Bone marrow (tissue), 2 donors: ENCODE measurements around the gene DLX3.

Experiments used
- DNase-seq, 2 donors: peaks; one replicate each; lab custom pipeline; 2025; lab: John Stamatoyannopoulos, UW

The DLX3 gene

DNA sequence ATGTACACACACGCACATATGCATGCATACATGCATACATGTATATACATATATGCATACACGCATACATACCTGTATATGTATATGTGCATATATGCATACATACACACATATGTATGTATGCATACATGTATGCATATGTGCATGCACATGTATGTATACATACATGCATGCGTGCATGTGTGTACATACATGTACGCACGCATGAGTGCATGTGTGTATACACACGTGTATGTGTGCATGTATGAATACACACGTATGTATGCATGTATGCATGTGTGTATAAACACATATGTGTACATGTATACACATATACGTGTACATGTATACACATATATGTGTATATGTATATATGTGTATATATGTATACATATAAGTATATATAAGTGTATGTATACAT is 28.5 kb upstream of the DLX3 start:
- no peak for DNase-seq

DNA sequence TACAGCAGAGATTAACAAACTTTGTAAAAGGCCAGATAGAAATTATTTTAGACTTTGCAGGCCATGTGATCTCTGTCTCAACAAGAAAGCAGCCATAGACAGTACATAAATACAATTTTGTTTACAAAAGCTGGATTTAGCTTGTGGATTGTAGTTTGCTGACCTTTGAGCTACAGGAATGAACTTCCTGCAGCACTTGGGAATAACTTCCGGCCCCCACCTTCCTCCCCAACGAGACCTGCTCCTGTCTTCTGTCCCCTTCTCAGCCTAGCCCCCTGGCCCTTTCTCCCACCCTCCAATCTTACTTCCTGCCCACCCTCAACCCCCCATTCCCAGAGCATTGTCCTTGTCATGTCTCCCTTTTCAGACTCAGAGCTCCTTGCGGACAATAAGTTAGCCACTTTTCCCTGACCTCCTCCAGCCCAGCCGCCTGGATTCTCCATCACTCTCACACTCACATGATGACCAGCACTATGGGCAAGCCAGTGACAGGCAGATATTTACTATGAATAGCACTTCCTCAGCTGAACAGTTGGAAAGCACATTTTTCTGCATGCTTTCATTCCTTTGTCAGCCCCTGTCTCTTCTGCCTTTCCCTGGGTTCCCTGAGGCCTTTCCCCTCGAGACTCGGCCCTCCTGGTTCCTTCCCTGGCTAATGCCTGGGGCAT is 27.6 kb upstream of the DLX3 start:
- no peak for DNase-seq

DNA sequence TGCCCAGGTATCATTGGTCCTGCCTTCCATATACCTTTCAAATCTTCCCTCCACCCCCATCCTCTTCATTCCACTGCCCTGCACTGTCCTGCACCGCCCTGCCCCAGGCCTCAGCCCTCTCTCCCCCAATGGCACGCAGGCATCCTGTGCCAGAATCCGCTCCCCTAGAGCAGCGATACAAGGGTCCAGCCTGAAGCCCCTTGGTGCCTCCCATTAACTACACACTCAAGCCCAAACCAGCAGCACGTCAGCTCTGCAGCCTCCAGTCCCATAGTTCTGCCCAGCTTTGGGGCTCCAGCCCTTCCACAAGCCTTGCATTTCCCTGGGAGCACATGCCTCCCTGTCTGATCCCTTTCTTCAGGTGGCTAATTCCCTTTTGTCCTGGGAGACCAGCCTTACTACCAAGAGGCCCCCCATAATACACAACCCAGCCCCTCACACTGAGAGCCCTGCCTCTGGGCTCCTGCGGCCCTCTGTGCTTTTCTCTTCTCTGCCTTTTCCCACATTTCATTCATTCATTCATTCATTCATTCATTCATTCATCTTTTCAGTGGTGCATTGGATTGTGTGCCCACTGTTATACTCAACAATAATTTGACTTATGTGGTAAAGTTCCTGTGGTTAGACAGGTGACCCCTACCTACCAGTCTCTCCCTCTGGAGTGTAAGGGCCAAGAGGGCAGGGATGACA is 26.8 kb upstream of the DLX3 start:
- DNase-seq = no peak

DNA sequence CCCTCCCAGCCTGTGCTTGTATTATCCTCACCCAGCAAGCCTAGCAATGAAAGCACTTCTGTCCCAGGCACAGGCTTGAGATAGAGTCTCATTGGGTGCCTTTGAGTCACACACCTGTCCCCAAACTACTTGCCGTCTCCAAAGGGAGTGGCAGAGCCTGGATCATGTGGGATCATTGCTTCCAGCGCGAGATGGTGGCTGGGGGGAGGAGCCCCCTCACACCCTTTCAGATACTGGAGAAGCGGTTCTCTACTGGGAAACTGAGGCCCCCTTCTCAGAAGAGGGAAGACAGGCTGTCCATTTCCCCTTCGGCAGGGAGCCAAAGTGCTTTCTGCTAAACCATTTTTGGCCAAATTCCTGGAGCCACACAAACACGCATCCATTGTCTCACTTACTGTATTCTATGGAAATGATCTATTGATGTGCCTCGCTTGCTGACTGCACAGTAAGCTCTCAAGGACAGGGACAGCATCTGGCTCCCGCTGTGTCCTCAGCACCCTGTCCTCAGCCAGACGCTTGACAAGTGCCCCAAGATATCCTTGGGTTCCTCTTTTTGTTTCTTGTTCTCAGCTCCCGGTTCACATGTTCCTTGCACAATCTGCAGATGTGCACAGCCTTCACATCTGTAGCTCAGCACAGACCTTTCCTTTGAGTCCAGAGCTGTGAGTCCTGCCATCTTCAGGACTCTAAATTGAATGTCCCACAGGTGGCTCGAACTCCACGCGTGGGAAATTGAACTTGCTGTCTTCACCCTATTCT is 26.0 kb upstream of the DLX3 start:
- no peak for DNase-seq

DNA sequence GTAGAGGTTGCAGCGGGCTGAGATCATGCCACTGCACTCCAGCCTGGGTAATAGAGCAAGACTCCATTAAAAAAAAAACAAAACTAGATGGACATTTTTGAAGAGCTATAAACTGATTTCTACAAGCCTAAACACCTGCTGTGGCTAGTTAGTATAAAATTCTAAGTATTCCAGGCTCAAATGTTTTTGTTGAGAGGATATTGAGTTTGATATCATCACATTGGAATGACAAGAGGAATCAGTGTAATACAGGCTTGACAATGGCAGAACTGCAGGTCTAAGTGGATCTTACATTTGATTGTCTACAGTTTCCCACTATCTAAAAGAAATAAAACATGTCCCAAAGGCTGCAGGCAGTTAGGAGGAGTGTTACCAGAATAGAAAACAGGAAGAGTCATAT is 23.9 kb upstream of the DLX3 start:
- no peak for DNase-seq

DNA sequence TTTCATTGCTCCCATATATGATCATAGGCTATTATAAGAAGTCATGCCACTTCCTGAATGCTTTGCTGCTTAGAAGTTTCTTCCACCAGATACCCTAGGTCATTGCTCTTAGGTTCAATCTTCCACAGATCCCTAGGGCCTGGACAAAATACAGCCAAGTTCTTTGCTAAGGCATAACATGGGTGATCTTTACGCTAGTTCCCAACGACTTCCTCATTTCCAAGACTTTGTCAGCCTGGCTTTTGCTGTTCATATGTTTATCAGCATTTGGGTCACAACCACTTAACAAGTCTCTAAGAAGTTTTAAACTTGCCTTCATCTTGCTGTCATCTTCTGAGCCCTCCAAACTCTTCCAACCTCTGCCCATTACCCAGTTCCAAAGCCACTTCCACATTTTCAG is 20.1 kb upstream of the DLX3 start:
- no peak for DNase-seq

DNA sequence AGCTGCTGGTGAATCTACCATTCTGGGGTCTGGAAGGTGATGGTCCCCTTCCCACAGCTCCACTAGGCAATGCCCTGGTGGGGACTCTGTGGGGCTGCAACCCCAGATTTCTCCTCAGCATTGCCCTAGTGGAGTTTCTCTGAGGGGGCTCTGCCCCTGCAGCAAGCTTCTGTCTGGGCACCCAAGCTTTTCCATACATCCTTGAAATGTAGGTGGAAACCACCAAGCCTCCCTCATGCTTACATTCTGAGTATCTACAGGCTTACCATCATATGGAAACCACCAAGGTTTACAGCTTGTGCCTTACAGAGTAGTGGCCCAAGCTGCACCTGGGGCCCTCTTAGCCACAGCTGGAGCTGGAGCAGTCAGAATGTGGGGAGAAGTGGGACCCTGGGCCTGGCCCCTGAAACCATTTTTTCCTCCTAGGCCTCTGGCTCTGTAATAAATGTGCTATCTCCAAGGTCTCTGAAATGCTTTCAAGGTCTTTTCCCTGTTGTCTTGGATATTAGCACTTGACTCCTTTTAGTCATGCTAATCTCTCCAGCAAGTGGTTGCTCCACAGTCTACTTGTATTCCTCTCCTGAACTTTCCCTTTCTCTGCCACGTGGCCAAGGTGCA is 19.6 kb upstream of the DLX3 start:
- DNase-seq = no peak

DNA sequence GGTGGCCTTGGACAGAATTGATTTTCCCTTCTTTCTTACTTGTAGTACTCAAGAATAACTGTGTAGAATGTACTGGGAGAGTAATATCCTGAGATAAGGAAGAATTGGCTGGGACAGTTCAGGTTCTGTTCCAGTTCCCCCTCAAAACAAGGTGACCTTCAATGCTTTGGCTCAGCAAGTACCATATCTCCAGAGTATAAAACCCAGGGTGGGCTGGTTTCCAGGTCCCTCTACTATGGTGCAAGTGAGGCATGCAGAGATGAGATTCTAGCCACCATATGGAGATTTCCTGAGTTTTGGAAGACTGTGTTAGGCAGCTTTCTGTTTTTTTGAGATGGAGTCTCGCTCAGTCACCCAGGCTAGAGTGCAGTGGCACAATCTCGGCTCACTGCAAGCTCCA is 18.1 kb upstream of the DLX3 start:
- DNase-seq = no peak

DNA sequence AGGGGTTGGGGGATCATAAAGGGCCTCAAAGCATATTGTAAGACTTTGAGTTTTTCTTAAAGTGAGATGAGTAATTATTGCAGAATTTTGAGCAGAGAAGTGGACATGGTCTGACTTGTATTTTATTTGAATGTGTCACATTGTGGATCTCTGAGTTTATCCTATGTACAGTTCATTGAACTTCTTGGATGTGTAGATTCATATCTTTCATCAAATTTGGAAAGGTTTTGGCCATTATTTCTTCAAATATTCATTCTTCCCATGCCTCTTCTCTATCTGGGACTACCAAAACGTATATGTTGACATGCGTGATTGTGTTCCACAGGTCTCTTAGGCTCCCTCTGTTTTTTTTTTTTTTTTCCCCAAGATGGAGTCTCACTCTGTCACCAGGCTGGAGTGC is 14.3 kb upstream of the DLX3 start:
- DNase-seq = no peak

DNA sequence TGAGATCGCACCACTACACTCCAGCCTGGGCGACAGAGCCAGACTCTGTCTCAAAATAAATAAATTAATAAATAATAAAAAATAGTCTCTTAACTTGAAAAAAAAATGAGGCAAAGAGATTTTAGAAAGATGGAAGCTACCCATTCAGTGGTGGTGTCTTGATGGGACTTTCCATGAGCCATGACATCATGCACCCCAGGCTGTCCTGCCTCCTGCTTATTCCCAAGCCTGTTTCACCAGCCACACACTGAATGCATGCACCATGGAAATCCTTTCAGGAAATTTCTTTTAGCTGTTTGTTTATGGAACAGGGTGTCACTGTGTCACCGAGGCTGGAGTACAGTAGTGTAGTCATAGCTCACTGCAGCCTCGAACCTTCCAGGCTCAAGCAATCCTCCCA is 8.9 kb upstream of the DLX3 start:
- DNase-seq = no peak

DNA sequence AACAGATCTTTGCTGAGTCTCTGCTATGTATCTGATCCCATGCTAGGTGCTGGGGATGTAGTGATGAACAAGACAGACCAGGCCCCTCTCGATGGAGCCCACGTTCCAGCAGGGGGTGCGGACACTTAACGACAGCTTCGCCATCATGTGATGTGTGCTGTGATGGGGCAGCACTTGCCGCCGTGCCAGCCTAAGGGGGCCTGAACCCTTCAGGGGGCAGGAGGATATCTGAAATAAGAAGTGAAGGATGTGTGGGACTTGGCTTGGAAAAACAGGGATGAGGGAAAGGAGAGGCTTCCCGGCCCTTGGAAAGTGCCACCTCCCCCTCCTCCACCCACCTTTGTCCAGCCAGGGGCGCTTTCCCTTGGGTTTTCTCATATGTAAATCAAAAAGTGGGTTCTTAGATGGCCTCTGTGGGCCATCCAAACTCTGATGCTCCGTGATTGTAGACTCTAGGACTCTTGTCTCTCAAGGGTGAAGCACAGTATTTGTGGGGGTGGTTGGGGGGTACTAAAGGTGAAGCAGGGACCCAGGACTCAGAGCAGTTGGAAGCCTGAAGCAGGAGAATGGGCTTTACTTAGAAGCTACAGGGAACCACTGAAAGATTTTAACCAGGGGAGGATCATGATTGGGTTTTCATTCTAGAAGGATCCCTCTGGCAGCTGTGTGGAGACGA is 4.0 kb upstream of the DLX3 start:
- no peak for DNase-seq

DNA sequence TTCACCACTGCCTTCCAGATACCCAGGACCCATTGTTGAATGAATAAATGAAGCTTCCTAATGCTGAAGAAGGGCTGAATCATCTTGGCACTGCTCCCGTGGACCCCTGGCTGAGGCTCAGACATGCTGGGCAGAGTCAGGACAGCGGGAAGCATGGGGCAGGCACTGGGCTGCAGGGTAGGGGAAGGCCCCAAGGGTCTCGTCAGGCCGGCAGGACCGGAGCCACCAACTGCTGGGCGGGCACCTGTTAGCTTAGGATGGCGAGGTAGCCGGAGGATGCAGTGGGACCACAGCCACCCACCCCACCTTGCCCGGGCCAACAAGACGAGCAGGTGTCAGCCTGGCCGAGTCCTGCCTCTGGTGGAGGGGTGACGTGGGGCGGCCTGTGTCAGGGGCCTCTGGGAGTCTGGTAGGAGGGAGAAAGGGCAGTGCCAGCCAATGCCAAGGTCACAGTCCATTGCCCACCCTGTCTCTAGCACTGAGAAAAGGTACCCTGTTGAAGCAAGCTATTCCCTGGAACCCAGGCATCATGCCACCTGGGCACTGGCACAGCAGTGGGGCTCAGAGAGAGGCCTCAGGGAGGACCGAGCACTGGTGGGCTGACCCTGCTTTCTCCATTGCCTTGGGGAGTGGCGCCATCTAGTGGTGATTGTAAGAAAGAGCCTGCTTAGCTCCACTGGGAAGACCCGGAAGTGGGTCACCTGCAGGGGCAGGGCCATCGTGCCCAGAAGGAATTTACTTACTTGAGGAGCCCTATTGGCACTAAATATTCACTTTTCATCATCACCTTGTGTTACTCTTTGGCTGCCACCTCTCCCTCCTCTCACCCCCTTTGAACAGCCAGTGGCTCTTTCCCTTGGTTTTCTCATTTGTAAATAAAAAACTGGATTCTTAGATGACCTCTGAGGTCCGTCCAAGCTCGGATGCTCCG is 3.0 kb upstream of the DLX3 start:
- peak; percentile 59 to 78 for DNase-seq

DNA sequence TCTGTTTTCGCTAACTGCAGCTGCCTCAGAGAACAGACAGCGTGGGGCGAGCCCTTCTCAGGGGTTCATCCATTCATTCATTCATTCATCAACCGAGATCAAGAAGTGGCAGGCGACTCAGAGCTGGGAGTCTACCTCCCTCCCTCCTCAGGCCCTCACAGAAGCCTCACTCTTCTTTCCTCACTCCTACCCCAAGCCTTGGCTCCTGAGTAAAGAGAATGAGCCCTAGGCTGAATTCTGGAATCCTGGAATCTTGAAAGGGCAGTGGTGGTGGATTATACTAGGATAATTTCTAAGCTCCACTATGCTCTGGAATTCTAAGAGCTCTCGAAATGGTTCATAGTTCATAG is 2.3 kb upstream of the DLX3 start:
- no peak for DNase-seq

DNA sequence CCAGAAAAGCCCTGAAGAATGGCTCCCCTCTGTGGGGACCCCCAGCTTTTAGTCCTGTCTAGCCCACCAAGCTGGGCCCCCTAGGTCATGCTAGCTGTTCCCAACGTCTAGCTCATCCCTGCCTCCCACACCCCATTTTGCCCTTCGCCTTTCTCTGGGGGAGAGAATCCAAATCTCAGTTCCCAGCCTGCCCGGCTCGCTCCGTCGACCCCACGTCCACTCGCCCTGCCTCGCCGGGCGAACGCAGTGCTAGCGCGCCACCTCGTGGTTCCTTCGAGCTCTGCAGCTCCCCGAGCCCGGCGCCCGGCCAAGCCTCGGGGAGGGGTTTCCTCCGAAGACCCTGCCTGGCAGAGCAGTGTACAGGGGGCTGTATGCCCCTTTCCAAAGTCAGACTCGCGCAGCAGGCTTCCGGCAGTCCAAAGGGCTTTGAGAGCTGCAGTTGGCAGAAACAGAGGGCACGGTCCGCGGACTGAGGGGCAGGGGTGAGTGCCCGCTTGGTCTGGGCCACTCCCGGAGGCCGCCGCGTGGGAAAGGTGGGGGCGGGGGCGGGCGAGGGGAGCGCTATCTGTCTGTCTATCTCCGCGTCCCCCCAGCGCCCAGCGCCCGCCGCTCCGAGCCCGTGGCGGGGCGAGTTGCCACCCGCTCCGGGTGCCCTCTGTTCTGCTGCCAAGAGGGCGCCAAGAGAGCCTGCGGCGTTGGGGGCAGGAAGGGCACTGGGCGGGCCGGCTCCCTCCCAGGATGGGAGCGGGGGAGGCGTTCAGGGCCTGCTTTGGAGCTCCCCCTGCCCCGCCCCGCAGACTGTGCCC is 1.7 kb upstream of the DLX3 start:
- DNase-seq = peak; percentile 10 to 45

DNA sequence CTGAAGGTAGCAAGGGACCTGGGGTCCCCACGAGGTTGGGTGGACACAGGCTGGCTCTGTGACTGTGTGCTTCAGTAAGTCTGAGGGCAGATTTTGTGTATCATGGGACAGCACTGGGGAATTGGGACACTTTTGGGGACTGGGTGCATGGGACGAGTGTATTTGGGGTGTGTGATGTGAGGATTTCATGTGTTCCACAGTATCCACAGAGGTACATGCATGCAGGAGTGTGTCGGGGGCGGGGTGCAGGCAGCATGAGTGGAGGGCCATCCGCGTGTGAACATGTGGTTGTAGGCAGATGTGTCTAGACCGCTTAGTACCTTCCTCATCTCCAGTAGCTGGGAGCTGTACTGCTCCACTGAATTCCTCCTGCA is 1.1 kb upstream of the DLX3 start:
- no peak for DNase-seq

DNA sequence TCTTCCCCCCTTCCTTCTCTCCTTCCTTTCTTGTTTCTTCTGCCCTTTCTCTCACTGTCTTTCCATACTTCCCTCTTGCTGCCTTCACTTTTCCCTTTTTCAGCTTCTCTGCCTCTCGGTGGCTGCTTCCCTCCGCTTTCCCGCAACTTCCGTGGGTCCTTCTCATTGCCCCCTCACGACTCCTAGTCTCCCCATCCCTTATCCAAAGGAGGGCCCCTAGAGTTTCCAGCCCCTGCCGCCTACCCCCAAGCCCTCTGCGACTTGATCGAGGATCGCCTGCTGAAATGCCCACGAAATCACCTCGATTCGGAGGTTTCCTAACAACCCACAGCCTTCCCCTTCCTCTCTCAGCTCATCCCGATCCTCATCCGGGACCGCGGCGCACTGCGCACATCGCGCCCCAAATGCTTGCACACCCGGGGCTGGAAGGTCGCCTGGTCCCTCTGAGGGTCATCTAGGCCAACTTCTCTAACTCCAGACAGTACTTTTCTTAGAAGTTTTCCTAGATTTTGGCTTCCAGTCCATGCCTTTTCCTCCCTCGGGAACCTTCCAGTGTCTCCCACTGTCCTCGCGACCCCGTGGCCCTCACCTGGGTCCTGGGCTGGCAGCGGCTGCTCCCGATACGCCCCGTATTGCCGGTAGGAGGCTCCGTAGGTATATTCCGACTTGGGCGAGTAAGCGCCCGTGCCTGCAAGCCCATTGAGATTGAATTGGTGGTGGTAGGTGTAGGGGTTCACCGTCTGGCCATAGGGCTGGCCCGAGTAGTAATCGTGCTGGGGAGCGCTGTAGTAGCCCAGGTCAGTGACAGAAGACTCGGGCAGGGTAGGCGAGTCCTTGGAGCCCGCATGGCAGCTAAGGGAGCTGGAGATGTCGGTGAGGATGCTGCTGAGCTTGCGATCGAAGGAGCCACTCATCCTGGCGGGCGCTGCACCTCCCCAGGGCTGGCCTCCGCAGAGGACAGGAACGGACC is 654 bp downstream of the DLX3 start:
- DNase-seq = no peak

DNA sequence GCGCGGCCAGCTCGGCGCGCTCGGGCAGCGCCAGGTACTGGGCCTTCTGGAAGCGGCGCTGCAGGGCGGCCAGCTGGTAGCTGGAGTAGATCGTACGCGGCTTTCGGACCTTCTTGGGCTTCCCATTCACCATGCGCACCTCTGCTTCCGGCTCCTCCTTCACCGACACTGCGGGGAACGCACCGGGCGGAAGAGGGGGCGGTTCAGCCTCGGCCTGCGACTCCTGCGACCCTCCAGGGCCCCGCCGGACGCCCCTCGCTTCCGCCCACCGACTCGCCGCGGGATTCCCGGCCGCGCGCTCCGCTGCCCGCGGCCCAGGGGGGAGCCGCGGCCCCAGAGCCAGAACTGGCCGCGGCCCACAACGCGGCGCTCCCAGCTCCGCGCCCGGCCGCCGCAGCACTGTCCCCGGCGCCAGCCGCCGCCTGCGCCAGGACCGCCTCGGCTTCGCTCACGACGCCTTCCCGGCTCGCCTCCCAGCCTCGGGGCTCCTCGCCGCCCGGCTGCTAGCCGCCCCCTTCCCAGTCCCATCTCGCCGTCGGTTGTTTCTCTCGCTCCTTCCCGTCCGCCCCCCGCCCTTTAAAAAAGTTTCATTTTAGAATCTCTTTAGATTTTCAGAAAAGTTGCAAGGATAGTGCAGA is 1.5 kb downstream of the DLX3 start:
- DNase-seq = no peak

DNA sequence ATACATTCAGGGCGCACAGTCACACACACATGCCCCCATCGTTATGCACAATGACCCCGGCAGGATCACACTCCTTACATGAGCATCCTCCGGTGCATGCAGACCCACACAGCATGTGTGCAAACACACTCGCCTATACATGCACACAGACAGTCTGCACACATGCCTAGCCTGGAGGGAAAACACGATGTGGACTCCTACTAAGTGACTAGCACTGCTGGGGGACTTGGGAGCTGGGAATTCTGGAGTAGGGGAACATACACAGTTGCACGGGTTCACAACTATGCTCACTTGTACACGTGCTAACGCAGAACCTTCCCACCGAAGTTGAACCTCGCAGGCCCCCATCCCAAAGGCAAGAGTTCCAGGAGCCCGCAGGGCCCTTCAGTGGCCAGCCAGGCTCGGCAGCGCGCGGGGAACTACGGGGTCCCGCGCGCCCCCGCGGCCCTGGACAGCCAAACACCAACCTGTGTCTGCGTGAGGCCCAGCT is 2.0 kb downstream of the DLX3 start:
- no peak for DNase-seq
